Kidney tubule cell (primary cell): ENCODE data around the gene SERINC5.

Experiments used
- DNase-seq: peaks from one replicate; pipeline ENCODE4 v3.0.0-alpha.2; 2018; ENCODE audit warnings: low spot score

The SERINC5 gene

DNA sequence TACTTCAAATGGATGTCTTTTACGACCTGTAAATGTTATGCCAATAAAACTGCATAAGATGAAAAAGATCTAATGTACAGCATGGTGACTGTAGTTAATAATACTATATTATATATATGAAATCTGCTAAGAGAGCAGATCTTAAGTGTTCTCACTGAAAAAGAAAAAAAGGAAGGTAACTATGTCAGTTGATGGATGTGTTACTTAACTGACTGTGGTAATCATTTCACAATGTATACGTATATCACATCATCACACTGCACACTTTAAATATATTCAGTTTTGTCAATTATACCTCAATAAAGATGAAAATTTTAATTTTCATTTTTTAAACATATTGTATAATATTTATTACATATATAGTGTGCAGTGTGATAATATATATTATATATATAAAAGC, 188.8 kb downstream of the SERINC5 start:
- DNase-seq, result no peak

DNA sequence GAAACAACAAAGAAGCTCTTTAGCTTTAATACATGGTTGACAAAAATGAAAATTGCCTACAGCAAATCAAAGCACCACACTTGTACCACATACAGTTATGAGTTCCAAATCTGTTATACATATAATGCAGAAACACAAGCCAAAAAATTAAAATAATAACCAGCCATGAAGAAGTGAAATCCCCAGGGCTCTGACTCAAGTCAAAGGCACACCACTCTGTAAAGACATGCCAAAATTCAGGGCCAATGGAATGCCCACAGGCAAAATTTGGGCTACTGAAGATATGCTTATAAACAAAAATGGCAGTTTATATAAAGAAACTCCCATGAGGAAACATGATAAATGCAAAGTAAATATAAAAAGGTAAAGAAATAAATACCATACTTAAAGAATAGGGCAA, 191.7 kb downstream of the SERINC5 start:
- DNase-seq, result no peak
